Measurements from ENCODE around the gene ABCD1. TPM values are rescaled to one million over a fixed set of nuclear protein-coding genes. Genes with fewer than 3 reads are reported as not detected.
A peak's percentile ranks its signal among the peaks of the same experiment; 100 is the strongest.

The ABCD1 gene
- total and polyA plus RNA-seq, 9 of the 15 experiments (the other 6 are each of a cell fraction or from before 2014, with no cell fraction given), result 0.07 to 6.9 (median 2.2) TPM

DNA sequence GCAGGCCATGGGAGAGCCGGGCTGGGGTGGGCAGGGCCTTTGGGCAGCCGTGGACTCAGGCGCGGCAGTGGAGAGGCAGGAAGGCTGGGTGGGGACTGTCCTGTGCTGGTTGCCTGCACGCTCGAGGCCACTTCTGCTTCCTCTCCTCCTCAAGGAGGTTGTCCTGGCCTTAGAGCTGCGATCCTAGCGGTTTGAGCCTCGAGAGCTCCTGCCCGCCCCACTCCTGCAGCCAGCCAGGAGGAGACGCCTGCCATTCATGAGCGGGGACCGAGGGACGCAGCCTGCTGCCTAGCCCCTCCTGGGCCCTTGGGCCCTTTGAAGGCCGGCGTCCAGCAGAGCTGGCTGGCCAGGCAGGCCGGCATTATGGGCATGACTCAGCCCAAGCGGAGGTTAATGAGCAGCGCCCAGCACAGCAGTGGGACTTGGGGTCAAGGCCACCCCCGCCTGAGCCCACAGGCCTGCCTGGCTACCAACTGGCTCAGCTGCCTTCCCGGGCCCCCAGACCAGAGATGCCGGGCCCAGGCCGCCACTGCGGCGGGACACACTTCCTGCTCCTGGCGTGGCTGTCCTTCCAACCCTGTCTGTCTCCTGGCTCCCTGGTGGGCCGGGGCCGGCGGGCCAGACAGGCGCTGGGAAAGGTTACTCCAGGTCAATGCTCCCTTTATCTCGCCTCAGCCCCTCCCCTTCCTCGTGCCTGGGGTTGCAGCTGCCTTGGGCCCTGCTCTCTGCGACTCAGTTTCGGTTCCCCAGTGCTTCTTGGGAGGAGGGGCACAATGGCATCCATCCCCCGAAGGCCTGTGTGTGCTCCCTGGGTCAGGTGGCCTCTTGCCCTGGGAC is 1.8 kb downstream of the ABCD1 start (continued):
- TF ChIP-seq POLR2B (IDR thresholded peaks at IDR 0.05; ENCODE audit: low read depth, partially characterized antibody) (no peak), BRF1 (IDR thresholded peaks at IDR 0.05; ENCODE audit: borderline replicate concordance, extremely low read depth, insufficient read length) (no peak), SMARCA5 (IDR thresholded peaks at IDR 0.05) (no peak), CREBBP (IDR thresholded peaks at IDR 0.05; ENCODE audit: low read depth, low read length) (no peak), YY1 (IDR thresholded peaks at IDR 0.05; ENCODE audit: borderline replicate concordance in 1 of 3, control insufficient read depth in 1 of 3, extremely low read depth in 1 of 3, insufficient read depth in 3 of 3, insufficient read length in 1 of 3, insufficient replicate concordance in 2 of 3, low read depth in 1 of 3, low read length in 2 of 3) (peak in 1 of 3 experiments; percentile 21), ZKSCAN3 (CRISPR knock-in tag; IDR thresholded peaks at IDR 0.05) (no peak), NRF1 (conservative IDR thresholded peaks at IDR 0.05 in 1 of 2, IDR thresholded peaks at IDR 0.05 in 1 of 2) (peak; percentile 45 to 58; a peak in 3 of 4 replicates), BHLHE40 (IDR thresholded peaks at IDR 0.05; ENCODE audit: low read length) (peak; percentile 95), ZNF780A (CRISPR knock-in tag; IDR thresholded peaks at IDR 0.05) (no peak), OTX1 (CRISPR knock-in tag; IDR thresholded peaks at IDR 0.05) (no peak), NR0B1 (IDR thresholded peaks at IDR 0.05; ENCODE audit: partially characterized antibody) (no peak), STAT5B (CRISPR knock-in tag; IDR thresholded peaks at IDR 0.05) (no peak), ZSCAN32 (CRISPR knock-in tag; IDR thresholded peaks at IDR 0.05) (no peak), DDX20 (tag; IDR thresholded peaks at IDR 0.05; ENCODE audit: low read depth) (no peak), ARID3A (IDR thresholded peaks at IDR 0.05; ENCODE audit: borderline replicate concordance, low read depth, low read length) (no peak), ZBED1 (IDR thresholded peaks at IDR 0.05) (no peak), PPARD (CRISPR knock-in tag; IDR thresholded peaks at IDR 0.05) (no peak), NFIC (IDR thresholded peaks at IDR 0.05) (no peak), MTA2 (IDR thresholded peaks at IDR 0.05; ENCODE audit: low read depth) (no peak), NEUROD1 (IDR thresholded peaks at IDR 0.05; ENCODE audit: borderline replicate concordance, low read depth, low read length, partially characterized antibody) (no peak), ZNF695 (CRISPR knock-in tag; IDR thresholded peaks at IDR 0.05) (no peak), PATZ1 (CRISPR knock-in tag; IDR thresholded peaks at IDR 0.05; ENCODE audit: borderline replicate concordance) (no peak)
- TF ChIP-seq, protein P1, sequence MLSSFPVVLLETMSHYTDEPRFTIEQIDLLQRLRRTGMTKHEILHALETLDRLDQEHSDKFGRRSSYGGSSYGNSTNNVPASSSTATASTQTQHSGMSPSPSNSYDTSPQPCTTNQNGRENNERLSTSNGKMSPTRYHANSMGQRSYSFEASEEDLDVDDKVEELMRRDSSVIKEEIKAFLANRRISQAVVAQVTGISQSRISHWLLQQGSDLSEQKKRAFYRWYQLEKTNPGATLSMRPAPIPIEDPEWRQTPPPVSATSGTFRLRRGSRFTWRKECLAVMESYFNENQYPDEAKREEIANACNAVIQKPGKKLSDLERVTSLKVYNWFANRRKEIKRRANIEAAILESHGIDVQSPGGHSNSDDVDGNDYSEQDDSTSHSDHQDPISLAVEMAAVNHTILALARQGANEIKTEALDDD (IDR thresholded peaks at IDR 0.05), result no peak
